Fibroblast of skin of right quadriceps (primary cell): ENCODE data around the gene LPO.

ENCODE experiments used
- DNase-seq: peaks from one replicate; pipeline ENCODE4 v3.0.0-alpha.2; 2013

Gene LPO

DNA sequence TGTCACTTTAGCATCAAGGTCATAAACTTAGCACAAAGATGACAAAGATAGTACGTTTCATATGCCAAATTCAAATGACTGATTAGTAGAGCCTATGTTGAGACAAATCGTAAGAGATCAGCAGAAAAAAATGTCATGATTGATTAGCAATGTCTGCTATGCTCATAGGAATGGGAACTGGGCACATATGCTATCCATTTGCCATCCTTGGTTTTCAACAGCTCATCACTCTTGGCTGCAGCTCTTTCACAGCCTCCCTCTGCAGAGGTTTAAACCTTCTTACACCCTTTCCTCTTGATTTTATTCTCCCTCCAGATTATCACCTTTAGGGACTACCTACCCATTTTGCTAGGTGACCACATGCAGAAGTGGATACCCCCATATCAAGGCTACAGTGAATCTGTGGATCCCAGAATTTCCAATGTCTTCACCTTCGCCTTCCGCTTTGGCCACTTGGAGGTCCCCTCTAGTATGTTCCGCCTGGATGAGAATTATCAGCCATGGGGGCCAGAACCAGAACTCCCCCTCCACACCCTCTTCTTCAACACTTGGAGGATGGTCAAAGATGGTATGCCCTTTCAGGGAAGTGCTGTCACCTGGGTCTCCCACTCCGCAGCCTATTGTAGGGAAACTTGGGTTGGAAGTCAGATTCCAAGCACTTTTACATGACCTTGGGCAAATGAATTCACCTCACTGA lies 26.2 kb downstream of the LPO start:
- no peak for DNase-seq

- DNase-seq, result no peak
These were observed 26.9 kb downstream of the LPO start for GRCh38 chr17:58265271-58265670.

DNA sequence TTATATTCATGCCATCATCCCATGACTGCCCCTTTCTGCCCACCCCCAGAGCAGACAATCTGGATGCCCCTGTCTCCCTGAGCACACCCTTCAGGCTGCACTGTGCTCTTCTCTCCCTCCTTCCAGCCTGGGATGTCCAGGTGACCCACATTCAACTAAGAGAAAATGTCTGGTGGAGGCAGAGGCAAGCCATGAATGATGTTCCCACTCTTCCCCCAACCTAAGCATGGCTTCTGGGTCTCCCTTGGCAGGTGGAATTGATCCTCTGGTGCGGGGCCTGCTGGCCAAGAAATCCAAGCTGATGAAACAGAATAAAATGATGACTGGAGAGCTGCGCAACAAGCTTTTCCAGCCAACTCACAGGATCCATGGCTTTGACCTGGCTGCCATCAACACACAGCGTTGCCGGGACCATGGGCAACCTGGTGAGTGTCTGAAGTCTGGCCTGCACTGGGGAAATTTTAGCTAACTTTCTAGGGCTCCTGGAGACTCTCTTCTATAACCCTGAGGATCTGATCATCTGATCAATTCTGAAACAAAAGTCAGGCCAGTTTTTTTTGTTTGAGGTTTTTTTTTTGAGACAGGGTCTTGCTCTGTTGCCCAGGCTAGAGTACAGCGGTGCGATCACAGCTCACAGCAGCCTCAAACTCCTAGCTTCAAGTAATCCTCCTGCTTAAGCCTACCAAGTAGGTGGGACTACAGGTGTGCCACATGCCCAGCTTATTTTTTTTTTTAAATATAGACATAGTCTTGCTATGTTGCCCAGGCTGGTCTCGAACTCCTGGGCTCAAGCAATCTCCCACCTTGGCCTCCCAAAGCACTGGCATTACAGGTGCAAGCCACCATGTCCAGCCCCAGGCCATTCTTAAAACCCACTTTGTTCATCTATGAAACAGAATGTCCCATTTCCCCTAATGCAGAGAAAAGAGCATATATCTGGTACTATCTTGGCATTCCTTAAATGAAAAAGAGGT lies 27.8 kb downstream of the LPO start:
- DNase-seq, result no peak

DNA sequence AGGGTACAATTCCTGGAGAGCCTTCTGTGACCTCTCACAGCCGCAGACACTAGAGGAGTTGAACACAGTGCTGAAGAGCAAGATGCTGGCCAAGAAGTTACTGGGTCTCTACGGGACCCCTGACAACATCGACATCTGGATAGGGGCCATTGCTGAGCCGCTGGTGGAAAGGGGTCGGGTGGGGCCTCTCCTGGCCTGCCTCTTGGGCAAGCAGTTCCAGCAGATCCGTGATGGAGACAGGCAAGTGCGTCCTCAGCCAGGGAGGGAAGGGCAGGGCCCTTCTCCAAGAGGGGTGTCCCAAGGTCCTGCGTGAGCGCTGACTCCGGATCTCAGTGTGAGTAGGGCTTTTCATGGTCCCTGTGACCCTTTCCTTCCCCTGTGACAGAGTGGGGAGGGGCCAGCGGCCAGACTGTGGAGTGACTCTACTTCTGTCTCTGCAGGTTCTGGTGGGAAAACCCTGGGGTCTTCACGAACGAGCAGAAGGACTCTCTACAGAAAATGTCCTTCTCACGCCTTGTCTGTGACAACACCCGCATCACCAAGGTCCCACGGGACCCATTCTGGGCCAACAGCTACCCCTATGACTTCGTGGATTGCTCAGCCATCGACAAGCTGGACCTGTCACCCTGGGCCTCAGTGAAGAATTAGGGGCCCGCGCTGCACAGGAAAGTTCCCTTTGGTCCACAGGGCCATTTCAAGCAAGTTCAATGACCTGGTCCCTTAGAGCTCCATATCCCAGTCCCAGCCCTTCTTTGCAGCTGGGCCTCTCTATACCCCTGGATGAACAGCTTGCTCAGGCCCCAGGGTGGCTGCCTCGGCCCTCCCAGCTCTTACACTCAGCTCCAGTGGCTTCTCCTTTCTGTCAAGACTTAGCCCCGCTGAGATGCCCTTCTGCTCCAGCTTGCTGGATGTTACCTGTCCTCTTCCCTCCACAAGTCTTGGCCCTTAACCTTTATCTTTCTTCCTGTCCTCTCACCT lies 29.3 kb downstream of the LPO start:
- DNase-seq, result no peak

DNA sequence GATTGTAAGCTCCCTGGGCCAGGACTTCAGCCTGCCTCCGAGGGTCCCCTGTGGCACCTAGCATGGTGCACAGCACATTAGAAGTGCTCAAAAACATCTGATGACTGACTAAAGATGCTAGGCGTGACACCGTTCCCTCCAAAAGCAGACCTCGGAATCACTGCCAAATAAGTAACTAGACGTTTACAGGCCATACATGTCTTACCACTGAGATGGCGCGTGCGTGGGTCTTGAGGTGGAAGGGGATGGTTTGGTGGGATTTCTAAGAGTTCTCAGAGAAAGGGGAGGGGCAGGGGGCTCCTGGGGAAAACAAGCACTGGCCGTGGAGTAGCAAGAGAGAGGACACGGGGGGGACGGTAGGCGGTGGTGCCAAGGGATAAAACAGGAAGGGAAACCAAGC lies 29.9 kb downstream of the LPO start:
- DNase-seq, result no peak

GRCh38 chr17:58268774-58269556 lies 30.6 kb downstream of the LPO start:
- DNase-seq, result no peak

DNA sequence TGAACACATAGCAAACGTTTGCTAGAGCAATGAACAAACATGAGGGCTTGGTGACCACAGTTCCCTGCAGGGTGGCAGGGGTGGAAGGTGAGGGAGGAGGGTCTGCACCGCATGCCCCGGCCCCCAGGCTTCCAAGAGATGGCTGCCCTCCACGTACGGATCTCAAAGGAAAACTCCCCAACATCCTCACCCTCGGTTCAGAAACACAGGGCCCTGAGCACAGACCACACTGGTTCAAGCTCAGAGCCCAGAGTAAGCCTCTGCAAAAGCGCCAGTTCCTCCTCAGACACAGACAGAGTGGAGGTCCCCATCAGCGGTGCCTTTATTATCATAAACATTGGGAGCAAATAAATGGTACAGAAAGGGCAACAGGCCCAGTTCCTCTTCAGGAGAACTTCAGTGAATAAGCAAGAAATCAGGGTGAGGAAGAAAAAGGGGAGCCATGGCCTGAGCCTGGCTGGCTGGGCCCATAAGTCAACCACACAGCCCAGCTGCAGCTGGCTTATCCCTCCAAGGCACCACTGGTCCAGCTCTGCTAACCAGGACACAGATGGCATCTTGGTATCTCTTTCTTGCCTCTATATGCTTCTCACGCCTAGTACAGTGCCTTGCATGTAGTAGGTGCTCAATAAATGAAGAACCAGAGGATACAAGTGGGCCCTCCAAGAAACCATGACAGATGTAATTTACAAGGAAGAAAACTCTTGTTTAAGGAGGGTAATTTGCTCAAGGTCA lies 31.3 kb downstream of the LPO start:
- DNase-seq, result no peak

DNA sequence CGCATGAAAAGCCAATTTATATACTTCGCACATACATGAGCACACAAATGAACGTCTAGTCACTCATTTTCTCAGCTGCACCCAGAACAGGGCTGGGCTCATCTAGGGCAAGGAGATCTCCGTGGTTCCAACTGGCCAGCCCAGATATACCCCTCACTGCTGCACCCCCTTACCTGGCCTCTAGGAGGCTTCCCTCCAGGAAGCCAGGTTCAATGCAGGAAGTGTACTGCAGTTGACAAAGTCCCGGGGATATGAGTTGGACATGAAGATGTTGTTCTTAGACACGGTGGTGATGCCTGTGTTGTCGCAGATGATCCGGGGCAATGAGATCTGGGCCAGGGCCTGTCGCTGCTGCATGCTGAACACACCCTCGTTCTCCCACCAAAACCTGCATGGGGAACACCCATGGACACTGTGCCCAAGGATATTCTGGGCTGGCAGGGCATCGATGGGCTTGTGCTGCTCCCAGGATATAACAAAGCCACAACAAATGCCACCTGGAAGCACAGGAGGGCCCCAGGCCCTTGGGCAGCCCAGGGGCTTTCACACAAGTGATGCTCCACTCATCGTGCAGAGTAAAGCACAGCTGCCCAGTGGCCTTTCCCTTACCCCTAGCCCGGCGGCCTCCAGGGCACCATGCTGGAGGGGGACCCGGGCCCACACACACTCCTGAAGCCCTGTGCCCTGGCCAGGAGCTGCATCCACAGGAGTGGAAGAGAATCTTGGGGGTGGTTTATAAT lies 32.3 kb downstream of the LPO start:
- no peak for DNase-seq

GRCh38 chr17:58271216-58271931 lies 33.0 kb downstream of the LPO start:
- no peak for DNase-seq

GRCh38 chr17:58272367-58273280 lies 34.2 kb downstream of the LPO start:
- no peak for DNase-seq

- no peak for DNase-seq
These were observed 35.2 kb downstream of the LPO start for GRCh38 chr17:58273453-58274104.

- DNase-seq, result no peak
These were observed 37.0 kb downstream of the LPO start for GRCh38 chr17:58275417-58275816.

DNA sequence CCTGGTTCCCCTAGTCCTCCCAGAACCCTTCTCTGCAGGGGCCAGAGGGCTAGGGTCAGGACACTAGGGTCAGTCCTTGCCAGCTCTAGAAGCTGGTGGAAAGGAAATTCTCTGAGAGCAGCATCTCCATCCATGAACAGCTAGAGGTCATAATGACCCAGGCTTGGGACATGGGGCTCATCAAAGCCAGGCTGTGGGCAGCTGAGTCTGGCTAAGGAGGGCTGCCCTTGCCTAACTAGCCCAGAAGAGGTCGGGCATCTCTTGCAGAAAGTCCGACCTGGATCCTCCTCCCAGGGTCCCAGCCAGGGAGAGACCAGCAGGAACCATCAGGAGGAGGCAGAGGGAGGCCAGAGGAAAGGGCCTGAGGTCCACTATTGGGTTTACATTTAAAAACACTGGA lies 38.0 kb downstream of the LPO start:
- DNase-seq, result no peak

DNA sequence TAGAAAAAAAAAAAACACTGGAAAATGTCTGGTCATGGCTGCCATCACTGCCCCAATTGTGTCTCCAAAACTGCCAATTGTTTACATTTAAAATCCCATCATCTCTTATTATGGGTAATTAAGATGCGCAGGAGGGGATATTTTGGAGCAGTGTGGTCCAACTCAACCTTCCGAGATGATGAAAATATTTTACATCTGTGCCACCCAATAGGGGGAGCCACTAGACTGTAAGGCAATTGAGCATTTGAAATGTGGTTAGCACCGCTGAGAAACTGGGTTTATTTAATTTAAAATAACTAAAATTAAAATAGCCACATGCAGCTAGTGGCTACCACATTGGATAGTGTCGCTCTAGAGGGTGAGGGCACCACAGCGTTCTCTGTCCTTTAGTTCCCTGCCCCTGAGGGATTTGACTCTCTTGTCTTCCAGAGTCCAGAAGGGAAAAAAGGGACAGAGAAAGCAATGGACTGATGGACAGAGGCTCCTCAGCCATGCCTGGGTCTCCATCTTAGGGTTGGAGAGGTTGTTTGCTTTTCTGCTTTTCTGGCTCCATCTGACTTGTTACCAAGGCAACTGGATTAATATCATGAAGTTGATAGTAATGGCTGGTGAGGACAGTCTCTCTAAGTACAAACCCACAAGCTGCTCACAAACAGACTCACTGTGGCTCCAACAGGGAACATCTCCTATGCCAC lies 38.9 kb downstream of the LPO start:
- DNase-seq, result no peak

DNA sequence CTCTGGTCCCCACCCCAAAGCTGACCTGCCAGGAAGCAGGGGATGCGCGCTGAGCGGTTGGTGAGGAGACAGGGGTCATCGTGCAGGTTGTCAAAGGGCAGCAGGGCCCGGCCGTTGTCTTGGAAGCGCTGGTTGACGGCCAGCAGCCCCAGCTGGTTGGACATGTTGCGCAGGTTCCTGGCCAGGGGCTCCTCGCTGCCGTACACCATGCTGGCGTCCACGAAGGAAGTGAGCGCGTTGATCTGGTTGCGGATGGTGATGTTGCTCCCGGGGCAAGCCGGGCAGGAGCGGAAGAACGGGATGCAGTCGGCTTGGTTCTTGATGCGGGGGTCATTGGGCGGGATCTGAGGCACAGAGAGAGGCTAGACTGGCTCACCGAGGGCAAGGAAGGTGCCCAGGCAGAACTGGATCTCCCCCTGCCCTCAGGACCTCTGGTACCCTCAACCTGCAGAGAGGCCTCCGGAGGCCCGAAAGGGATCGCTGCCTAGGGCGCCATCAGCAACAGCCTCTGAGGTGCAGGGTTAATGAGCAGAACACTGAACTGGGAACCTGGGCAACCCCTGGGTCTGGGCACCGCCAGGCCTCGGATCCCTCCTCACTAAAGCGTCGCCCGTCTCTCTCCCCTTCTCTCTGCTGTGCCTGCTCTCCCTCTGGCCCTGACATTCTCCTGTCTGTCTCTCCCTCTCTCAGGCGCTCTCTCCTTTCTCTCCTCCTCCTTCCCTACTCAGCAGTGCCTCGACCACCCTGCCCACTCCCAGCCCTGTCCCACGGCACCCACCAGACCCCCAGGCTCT lies 39.6 kb downstream of the LPO start:
- DNase-seq, result no peak

- DNase-seq, result no peak
These were observed 40.3 kb downstream of the LPO start for GRCh38 chr17:58278661-58279015.
